Loucy (cell line): Measurements from ENCODE around the gene PDE11A.

ENCODE experiments used
- EZH2phosphoT487 ChIP-seq: fragments of 200-600 bp; IDR thresholded peaks from 2 replicates; pipeline ENCODE4 v1.6.1; 2018; ENCODE audit warnings: antibody characterized with exemption, mild to moderate bottlenecking, moderate library complexity, borderline replicate concordance
- TF ChIP-seq, protein P1 (sequence below): fragments of 200-600 bp; sonication (generic); conservative IDR thresholded peaks from 2 replicates; pipeline ENCODE4 v1.5.1; 2014; ENCODE audit warnings: mild to moderate bottlenecking, antibody characterized with exemption, low read length

DNA sequence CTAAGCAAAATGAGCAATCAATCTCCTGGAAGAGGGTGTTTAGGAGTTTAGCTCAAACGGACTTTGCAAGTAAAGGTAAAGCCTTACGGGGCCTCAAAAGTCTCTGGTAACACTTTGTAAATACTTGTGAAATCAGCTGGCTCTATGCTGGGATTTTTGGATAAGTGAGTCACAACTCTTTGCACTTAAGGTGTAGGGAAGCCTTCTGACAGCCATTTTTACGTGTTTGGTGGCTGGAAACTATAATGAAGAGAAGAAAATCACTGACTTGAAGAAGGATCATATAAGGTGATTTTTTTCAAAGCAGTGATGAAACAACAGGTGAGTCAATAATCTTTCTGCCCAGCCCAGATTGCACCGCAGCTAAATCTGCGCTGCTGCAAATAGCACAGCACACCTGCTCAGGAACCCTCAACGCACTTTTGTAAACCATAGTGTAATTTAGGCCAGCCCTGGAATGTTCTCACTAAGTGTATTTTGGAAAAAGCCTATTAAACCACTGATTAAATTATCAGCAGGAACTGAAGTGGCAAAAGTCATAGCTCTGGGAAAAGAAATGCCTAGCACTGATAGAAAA lies 461.2 kb downstream of the PDE11A start:
- TF ChIP-seq, protein P1, sequence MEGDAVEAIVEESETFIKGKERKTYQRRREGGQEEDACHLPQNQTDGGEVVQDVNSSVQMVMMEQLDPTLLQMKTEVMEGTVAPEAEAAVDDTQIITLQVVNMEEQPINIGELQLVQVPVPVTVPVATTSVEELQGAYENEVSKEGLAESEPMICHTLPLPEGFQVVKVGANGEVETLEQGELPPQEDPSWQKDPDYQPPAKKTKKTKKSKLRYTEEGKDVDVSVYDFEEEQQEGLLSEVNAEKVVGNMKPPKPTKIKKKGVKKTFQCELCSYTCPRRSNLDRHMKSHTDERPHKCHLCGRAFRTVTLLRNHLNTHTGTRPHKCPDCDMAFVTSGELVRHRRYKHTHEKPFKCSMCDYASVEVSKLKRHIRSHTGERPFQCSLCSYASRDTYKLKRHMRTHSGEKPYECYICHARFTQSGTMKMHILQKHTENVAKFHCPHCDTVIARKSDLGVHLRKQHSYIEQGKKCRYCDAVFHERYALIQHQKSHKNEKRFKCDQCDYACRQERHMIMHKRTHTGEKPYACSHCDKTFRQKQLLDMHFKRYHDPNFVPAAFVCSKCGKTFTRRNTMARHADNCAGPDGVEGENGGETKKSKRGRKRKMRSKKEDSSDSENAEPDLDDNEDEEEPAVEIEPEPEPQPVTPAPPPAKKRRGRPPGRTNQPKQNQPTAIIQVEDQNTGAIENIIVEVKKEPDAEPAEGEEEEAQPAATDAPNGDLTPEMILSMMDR, result no peak
- TF ChIP-seq EZH2phosphoT487, result no peak
